Adrenal gland (tissue), 5 donors: Measurements from ENCODE around the gene SLC44A5.

Source experiments
- CTCF ChIP-seq, 6 experiments: fragments of 450-650 bp in 4 of 6; fragments of 200-600 bp in 2 of 6; sonication (generic) in 1 of 6; IDR thresholded peaks; 1 replicate in 5 of 6; 2 replicates in 1 of 6; pipeline versions ENCODE4 v1.5.1 to v1.8.0; 2016 to 2021; ENCODE audit warnings: antibody characterized with exemption in 6 of 6, mild to moderate bottlenecking in 2 of 6, moderate library complexity in 1 of 6
- POLR2A ChIP-seq, 2 donors: fragments of 450-650 bp; IDR thresholded peaks; one replicate each; pipeline ENCODE4 v1.6.1; 2017; ENCODE audit warnings: antibody characterized with exemption in 2 of 2, mild to moderate bottlenecking in 2 of 2, moderate library complexity in 1 of 2
- donor health status: DM: no; HTN: no; CAD: no.

GRCh38 chr1:75461808-75462325 lies 149.0 kb downstream of the SLC44A5 start:
- TF ChIP-seq CTCF (IDR thresholded peaks at IDR 0.05) (no peak), POLR2A (IDR thresholded peaks at IDR 0.05) (no peak)
